ENCODE data around the gene IL36B. TPM values are rescaled to one million over a fixed set of nuclear protein-coding genes. Genes with fewer than 3 reads are reported as not detected.

IL36B gene
- total RNA-seq, 1 experiment from 2014 or later: not detected

- in situ Hi-C loops (cut with HindIII; ENCODE audit: low sequenced_read_pairs): no loop called here
- no peak for DNase-seq (ENCODE audit: low spot score)
These were observed 72.1 kb downstream of the IL36B start for GRCh38 chr2:112980537-112980936.

DNA sequence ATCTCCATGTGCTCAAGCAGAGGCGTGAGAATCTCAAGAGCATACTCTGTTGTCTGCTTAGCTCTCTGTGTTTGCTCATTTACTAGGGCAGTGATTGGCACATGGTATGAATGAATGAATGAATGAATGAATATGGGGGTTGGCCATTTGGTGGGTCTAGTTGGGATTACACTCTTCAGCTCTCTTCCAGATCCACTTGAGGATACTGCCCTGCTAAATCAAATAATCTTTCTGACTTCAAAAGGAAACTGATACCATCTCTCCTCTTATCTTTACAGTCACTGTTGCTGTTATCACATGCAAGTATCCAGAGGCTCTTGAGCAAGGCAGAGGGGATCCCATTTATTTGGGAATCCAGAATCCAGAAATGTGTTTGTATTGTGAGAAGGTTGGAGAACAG, 72.9 kb downstream of the IL36B start:
- in situ Hi-C loops (cut with HindIII; ENCODE audit: low sequenced_read_pairs): no loop called here
- no peak for DNase-seq (ENCODE audit: low spot score)

GRCh38 chr2:112977559-112978056, 75.1 kb downstream of the IL36B start, which contains the start of gene IL36G:
IL36G (plus strand) TSS chr2:112978006; CDS start chr2:112978639, 633 bp downstream.
- in situ Hi-C loops (cut with HindIII; ENCODE audit: low sequenced_read_pairs): no loop called here
- DNase-seq (ENCODE audit: low spot score): no peak

Other genes with a start within 250 kb of the IL36B start
- not detected in 2 replicates for gene IL1B, start 216.1 kb downstream of the IL36B start, total RNA-seq (2014; rRNA removed; shearing (Covaris generic))
- gene IL37, start 141.7 kb downstream of the IL36B start, total RNA-seq (2014; rRNA removed; shearing (Covaris generic)): not detected in 2 replicates
- not detected in 2 replicates for gene IL36G, start 74.9 kb downstream of the IL36B start, total RNA-seq (2014; rRNA removed; shearing (Covaris generic))
- gene IL36A, start 47.4 kb downstream of the IL36B start, total RNA-seq (2014; rRNA removed; shearing (Covaris generic)): not detected in 2 replicates
- gene IL36RN, start 6.3 kb upstream of the IL36B start, total RNA-seq (2014; rRNA removed; shearing (Covaris generic)): not detected in 2 replicates
- gene IL1F10, start 15.1 kb upstream of the IL36B start, total RNA-seq (2014; rRNA removed; shearing (Covaris generic)): not detected in 2 replicates
- not detected in 2 replicates for gene IL1RN, start 74.7 kb upstream of the IL36B start, total RNA-seq (2014; rRNA removed; shearing (Covaris generic))
- 0.25 TPM in 1 of 2 replicates, not detected in the other for gene PSD4, start 121.1 kb upstream of the IL36B start, total RNA-seq (2014; rRNA removed; shearing (Covaris generic))
- not detected in 2 replicates for gene PAX8, start 226.1 kb upstream of the IL36B start, total RNA-seq (2014; rRNA removed; shearing (Covaris generic))

All from G401 (cell line).